Smooth muscle cell (in vitro differentiated cells): ENCODE results near the gene NTM. TPM values are rescaled to one million over a fixed set of nuclear protein-coding genes. Genes with fewer than 3 reads are reported as not detected.

Source experiments
- DNase-seq: peaks from one replicate; lab custom pipeline; 2025; ENCODE audit not compliant: unreplicated experiment; lab: John Stamatoyannopoulos, UW
- H2AFZ ChIP-seq: fragments of 200-600 bp; sonication (generic); 2 replicates; pipeline ENCODE4 v1.6.0; 2016; ENCODE audit warnings: antibody characterized with exemption, low read depth, mild to moderate bottlenecking
- H3F3A ChIP-seq: fragments of 200-600 bp; sonication (generic); 2 replicates; pipeline ENCODE4 v1.6.0; 2017; ENCODE audit warnings: antibody characterized with exemption, low read depth
- H3K27ac ChIP-seq: fragments of 200-600 bp; sonication (generic); 2 replicates; pipeline ENCODE4 v1.5.1; 2016; ENCODE audit warnings: low read depth, mild to moderate bottlenecking
- H3K27me3 ChIP-seq: fragments of 200-600 bp; sonication (generic); 2 replicates; pipeline ENCODE4 v1.6.1; 2016; ENCODE audit warnings: low read depth, mild to moderate bottlenecking
- H3K36me3 ChIP-seq: fragments of 200-600 bp; sonication (generic); 2 replicates; pipeline ENCODE4 v1.5.1; 2016; ENCODE audit warnings: low read depth
- H3K4me1 ChIP-seq: fragments of 200-600 bp; sonication (generic); 2 replicates; pipeline ENCODE4 v1.5.1; 2016; ENCODE audit warnings: low read depth
- H3K4me2 ChIP-seq: fragments of 200-600 bp; sonication (generic); 2 replicates; pipeline ENCODE4 v1.6.0; 2016; ENCODE audit warnings: mild to moderate bottlenecking
- H3K4me3 ChIP-seq: fragments of 200-600 bp; sonication (generic); 2 replicates; pipeline ENCODE4 v1.5.1; 2016; ENCODE audit warnings: mild to moderate bottlenecking
- H3K79me2 ChIP-seq: fragments of 200-600 bp; sonication (generic); 2 replicates; pipeline ENCODE4 v1.6.0; 2016; ENCODE audit warnings: low read depth, mild to moderate bottlenecking
- H3K9ac ChIP-seq: fragments of 200-600 bp; sonication (generic); 2 replicates; pipeline ENCODE4 v1.6.0; 2016; ENCODE audit warnings: low read depth
- H3K9me3 ChIP-seq: fragments of 200-600 bp; sonication (generic); replicated peaks from 2 replicates; pipeline ENCODE4 v1.5.1; 2016; ENCODE audit warnings: low read depth
- H4K20me1 ChIP-seq: fragments of 200-600 bp; sonication (generic); 2 replicates; pipeline ENCODE4 v1.6.0; 2016; ENCODE audit warnings: low read depth
- CTCF ChIP-seq: fragments of 200-600 bp; sonication (generic); IDR thresholded peaks from 2 replicates; pipeline ENCODE4 v1.5.1; 2017; ENCODE audit warnings: borderline replicate concordance, mild to moderate bottlenecking, antibody characterized with exemption; ENCODE audit not compliant: insufficient read depth, poor library complexity, severe bottlenecking
- WGBS: methylation state at CpG from one replicate; pipeline ENCODE4 v1.1.7; 2016; ENCODE audit warnings: low lambda C conversion rate; 5-methylcytosine and 5-hydroxymethylcytosine counted together
- polyA plus RNA-seq: library from polyadenylated mRNA; unstranded; fragments of >200 nt; fragmentation: Nextera tagmentation; extraction: Ambion mirVana; gene quantifications from 2 replicates; pipeline ENCODE4 v1.2.1, GENCODE V29; 2016
- total RNA-seq: library from RNA; depleted of rRNA; stranded (reverse); fragments of >200 nt; gene quantifications from 2 replicates; pipeline ENCODE4 v1.2.3, GENCODE V29; 2014

NTM gene
- total and polyA plus RNA-seq, 2 experiments from 2014 or later: 68.9 to 123 TPM

GRCh38 chr11:131391176-131391575 is 20.8 kb downstream of the NTM start:
- H3K27ac ChIP-seq: no peak overlapping the region

GRCh38 chr11:131392528-131393255 is 22.3 kb downstream of the NTM start:
- H3K36me3 ChIP-seq: no peaks in the 10 kb centered on the region
- H2AFZ ChIP-seq: no peak overlapping the region
- no peak overlapping the region for H3K4me3 ChIP-seq
- no peaks in the 10 kb centered on the region for H3K4me1 ChIP-seq
- H3K27ac ChIP-seq: no peak overlapping the region
- H4K20me1 ChIP-seq: no peaks in the 10 kb centered on the region
- WGBS: 62% methylated on average over 8 of the region's 8 CpGs
- H3K9ac ChIP-seq: no peak overlapping the region
- no peak for DNase-seq
- H3K79me2 ChIP-seq: no peaks in the 10 kb centered on the region
- no peak overlapping the region for H3K4me2 ChIP-seq
- no peaks in the 10 kb centered on the region for H3K9me3 ChIP-seq
- H3F3A ChIP-seq: no peaks in the 10 kb centered on the region
- TF ChIP-seq CTCF: no peak
- H3K27me3 ChIP-seq: peaks cover 4% of the 10 kb centered on the region

More at GRCh38 chr11:131391176-131391575, 20.8 kb downstream of the NTM start:
- peaks cover 14% of the 10 kb centered on the region for H3K27me3 ChIP-seq
- H3K4me1 ChIP-seq: no peaks in the 10 kb centered on the region
- no peak overlapping the region for H2AFZ ChIP-seq
- no peak overlapping the region for H3K9ac ChIP-seq
- 96% methylated on average over 6 of the region's 6 CpGs for WGBS
- H3K36me3 ChIP-seq: no peaks in the 10 kb centered on the region
- H3K79me2 ChIP-seq: no peaks in the 10 kb centered on the region
- no peak overlapping the region for H3K4me3 ChIP-seq
- no peak for TF ChIP-seq CTCF
- no peaks in the 10 kb centered on the region for H3F3A ChIP-seq
- H4K20me1 ChIP-seq: no peaks in the 10 kb centered on the region
- no peaks in the 10 kb centered on the region for H3K9me3 ChIP-seq
- no peak overlapping the region for H3K4me2 ChIP-seq
- no peak for DNase-seq

GRCh38 chr11:131393691-131394090 is 23.3 kb downstream of the NTM start:
- Histone ChIP-seq H3K27me3 (peaks cover 7% of the 10 kb centered on the region), H3K4me3 (no peak overlapping the region), H3K36me3 (no peaks in the 10 kb centered on the region), H3F3A (no peaks in the 10 kb centered on the region), H3K27ac (no peak overlapping the region), H2AFZ (no peak overlapping the region), H3K9me3 (no peaks in the 10 kb centered on the region), H3K4me1 (no peaks in the 10 kb centered on the region), H3K79me2 (no peaks in the 10 kb centered on the region), H4K20me1 (no peaks in the 10 kb centered on the region), H3K9ac (no peak overlapping the region), H3K4me2 (no peak overlapping the region)
- WGBS: 98% methylated on average over 7 of the region's 7 CpGs
- no peak for TF ChIP-seq CTCF
- DNase-seq: no peak

GRCh38 chr11:131397675-131398074 is 27.3 kb downstream of the NTM start:
- no peaks in the 10 kb centered on the region for H3F3A ChIP-seq
- no peak overlapping the region for H3K4me2 ChIP-seq
- peaks cover 13% of the 10 kb centered on the region for H3K27me3 ChIP-seq
- no peaks in the 10 kb centered on the region for H3K4me1 ChIP-seq
- no peak overlapping the region for H3K9ac ChIP-seq
- no peak for DNase-seq
- WGBS: 79% methylated on average over 3 of the region's 3 CpGs
- no peaks in the 10 kb centered on the region for H3K36me3 ChIP-seq
- no peaks in the 10 kb centered on the region for H3K9me3 ChIP-seq
- no peak overlapping the region for H2AFZ ChIP-seq
- no peak overlapping the region for H3K27ac ChIP-seq
- no peak overlapping the region for H3K4me3 ChIP-seq
- no peak for TF ChIP-seq CTCF
- H4K20me1 ChIP-seq: no peaks in the 10 kb centered on the region
- H3K79me2 ChIP-seq: no peaks in the 10 kb centered on the region
